Body of pancreas (tissue), 4 donors: ENCODE measurements around the gene FGFR3. TPM values are rescaled to one million over a fixed set of nuclear protein-coding genes. Genes with fewer than 3 reads are reported as not detected.

Source experiments
- ATAC-seq: fragments of 150-250 bp; one replicate; pipeline ENCODE4 v1.9.1; 2016
- DNase-seq, 4 donors: peaks; one replicate each; pipeline ENCODE4 v3.0.0-alpha.2; 2019
- H3K27ac ChIP-seq, 4 donors: fragments of 200-600 bp; sonication (generic); 1 replicate in 3 of 4; 2 replicates in 1 of 4; pipeline versions ENCODE4 v1.5.1 to v1.6.1; 2016 to 2019; ENCODE audit warnings: mild to moderate bottlenecking in 1 of 4, mixed read lengths in 1 of 4, moderate library complexity in 1 of 4
- H3K27me3 ChIP-seq, 2 donors: fragments of 200-600 bp; sonication (generic); one replicate each; pipeline ENCODE4 v1.6.0; 2016; ENCODE audit warnings: mild to moderate bottlenecking in 1 of 2
- H3K36me3 ChIP-seq, 2 donors: fragments of 200-600 bp; sonication (generic); replicated peaks in 1 of 2; 2 replicates each; pipeline ENCODE4 v1.5.1; 2016; ENCODE audit warnings: low read depth in 2 of 2; ENCODE audit not compliant: insufficient read depth in 1 of 2
- H3K4me1 ChIP-seq: fragments of 200-600 bp; sonication (generic); one replicate; pipeline ENCODE4 v1.6.0; 2016
- H3K4me3 ChIP-seq, 2 donors: fragments of 200-600 bp; sonication (generic); 1 replicate in 1 of 2; 2 replicates in 1 of 2; pipeline ENCODE4 v1.5.1; 2016 to 2019
- H3K9me3 ChIP-seq, 3 donors: fragments of 200-600 bp; sonication (generic); 1 replicate in 2 of 3; 2 replicates in 1 of 3; pipeline ENCODE4 v1.5.1; 2016
- POLR2A ChIP-seq, 3 donors: fragments of 450-650 bp; IDR thresholded peaks; one replicate each; pipeline ENCODE4 v1.6.1; 2016; ENCODE audit warnings: antibody characterized with exemption in 3 of 3, mild to moderate bottlenecking in 2 of 3
- WGBS, 2 donors: methylation state at CpG; one replicate each; pipeline ENCODE4 v1.1.5; 2017; 5-methylcytosine and 5-hydroxymethylcytosine counted together
- intact Hi-C: fragments of 100-400 bp; cut with DNase I; formaldehyde crosslinking; loops from one replicate; pipeline ENCODE4 v1.15.1; 2023
- total RNA-seq, 2 donors: library from RNA; depleted of rRNA; stranded (reverse); fragments of >200 nt; gene quantifications; one replicate each; pipeline ENCODE4 v1.1.0, GENCODE V29; 2016
- TF ChIP-seq, protein P1 (sequence below), 7 experiments: fragments of 450-650 bp in 4 of 7; fragments of 200-600 bp in 3 of 7; sonication (generic) in 3 of 7; IDR thresholded peaks; one replicate each; pipeline ENCODE4 v1.5.1; 2016 to 2019; ENCODE audit warnings: antibody characterized with exemption in 7 of 7

FGFR3 gene
- total RNA-seq, 2 donors from 2014 or later: 114 to 196 TPM

DNA sequence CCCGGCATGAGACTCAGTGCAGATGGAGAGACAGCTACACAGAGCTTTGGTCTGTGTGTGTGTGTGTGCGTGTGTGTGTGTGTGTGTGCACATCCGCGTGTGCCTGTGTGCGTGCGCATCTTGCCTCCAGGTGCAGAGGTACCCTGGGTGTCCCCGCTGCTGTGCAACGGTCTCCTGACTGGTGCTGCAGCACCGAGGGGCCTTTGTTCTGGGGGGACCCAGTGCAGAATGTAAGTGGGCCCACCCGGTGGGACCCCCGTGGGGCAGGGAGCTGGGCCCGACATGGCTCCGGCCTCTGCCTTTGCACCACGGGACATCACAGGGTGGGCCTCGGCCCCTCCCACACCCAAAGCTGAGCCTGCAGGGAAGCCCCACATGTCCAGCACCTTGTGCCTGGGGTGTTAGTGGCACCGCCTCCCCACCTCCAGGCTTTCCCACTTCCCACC is 14.3 kb downstream of the FGFR3 start:
- DNase-seq (no peak), ATAC-seq (no peak)
- H3K4me1 ChIP-seq: peaks cover 42% of the 10 kb centered on the region
- WGBS, 2 donors: 67 to 87% methylated on average over 3 to 9 of the region's 16 CpGs
- peak overlapping the region in 2 of 4 donors; percentile 34 to 47 for H3K27ac ChIP-seq
- H3K4me3 ChIP-seq: no peak overlapping the region
- H3K27me3 ChIP-seq: no peaks in the 10 kb centered on the region
- H3K36me3 ChIP-seq: no peaks in the 10 kb centered on the region
- no peak for TF ChIP-seq POLR2A (IDR thresholded peaks at IDR 0.05)
- TF ChIP-seq, protein P1, sequence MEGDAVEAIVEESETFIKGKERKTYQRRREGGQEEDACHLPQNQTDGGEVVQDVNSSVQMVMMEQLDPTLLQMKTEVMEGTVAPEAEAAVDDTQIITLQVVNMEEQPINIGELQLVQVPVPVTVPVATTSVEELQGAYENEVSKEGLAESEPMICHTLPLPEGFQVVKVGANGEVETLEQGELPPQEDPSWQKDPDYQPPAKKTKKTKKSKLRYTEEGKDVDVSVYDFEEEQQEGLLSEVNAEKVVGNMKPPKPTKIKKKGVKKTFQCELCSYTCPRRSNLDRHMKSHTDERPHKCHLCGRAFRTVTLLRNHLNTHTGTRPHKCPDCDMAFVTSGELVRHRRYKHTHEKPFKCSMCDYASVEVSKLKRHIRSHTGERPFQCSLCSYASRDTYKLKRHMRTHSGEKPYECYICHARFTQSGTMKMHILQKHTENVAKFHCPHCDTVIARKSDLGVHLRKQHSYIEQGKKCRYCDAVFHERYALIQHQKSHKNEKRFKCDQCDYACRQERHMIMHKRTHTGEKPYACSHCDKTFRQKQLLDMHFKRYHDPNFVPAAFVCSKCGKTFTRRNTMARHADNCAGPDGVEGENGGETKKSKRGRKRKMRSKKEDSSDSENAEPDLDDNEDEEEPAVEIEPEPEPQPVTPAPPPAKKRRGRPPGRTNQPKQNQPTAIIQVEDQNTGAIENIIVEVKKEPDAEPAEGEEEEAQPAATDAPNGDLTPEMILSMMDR (IDR thresholded peaks at IDR 0.05): no peak
- intact Hi-C loops: no loop called here
- H3K9me3 ChIP-seq: no peaks in the 10 kb centered on the region

DNA sequence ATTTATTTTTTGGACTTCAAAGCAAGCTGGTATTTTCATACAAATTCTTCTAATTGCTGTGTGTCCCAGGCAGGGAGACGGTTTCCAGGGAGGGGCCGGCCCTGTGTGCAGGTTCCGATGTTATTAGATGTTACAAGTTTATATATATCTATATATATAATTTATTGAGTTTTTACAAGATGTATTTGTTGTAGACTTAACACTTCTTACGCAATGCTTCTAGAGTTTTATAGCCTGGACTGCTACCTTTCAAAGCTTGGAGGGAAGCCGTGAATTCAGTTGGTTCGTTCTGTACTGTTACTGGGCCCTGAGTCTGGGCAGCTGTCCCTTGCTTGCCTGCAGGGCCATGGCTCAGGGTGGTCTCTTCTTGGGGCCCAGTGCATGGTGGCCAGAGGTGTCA is 15.3 kb downstream of the FGFR3 start:
- intact Hi-C loops: no loop called here
- DNase-seq (no peak), ATAC-seq (no peak)
- 69 to 70% methylated on average over 6 of the region's 6 CpGs for WGBS, 2 donors
- Histone ChIP-seq H3K4me3 (no peak overlapping the region), H3K36me3 (no peaks in the 10 kb centered on the region), H3K27ac (peak overlapping the region in 1 of 4 donors; percentile 29), H3K9me3 (no peaks in the 10 kb centered on the region), H3K4me1 (peaks cover 51% of the 10 kb centered on the region), H3K27me3 (no peaks in the 10 kb centered on the region)
- TF ChIP-seq, protein P1 (IDR thresholded peaks at IDR 0.05): no peak
- no peak for TF ChIP-seq POLR2A (IDR thresholded peaks at IDR 0.05)

DNA sequence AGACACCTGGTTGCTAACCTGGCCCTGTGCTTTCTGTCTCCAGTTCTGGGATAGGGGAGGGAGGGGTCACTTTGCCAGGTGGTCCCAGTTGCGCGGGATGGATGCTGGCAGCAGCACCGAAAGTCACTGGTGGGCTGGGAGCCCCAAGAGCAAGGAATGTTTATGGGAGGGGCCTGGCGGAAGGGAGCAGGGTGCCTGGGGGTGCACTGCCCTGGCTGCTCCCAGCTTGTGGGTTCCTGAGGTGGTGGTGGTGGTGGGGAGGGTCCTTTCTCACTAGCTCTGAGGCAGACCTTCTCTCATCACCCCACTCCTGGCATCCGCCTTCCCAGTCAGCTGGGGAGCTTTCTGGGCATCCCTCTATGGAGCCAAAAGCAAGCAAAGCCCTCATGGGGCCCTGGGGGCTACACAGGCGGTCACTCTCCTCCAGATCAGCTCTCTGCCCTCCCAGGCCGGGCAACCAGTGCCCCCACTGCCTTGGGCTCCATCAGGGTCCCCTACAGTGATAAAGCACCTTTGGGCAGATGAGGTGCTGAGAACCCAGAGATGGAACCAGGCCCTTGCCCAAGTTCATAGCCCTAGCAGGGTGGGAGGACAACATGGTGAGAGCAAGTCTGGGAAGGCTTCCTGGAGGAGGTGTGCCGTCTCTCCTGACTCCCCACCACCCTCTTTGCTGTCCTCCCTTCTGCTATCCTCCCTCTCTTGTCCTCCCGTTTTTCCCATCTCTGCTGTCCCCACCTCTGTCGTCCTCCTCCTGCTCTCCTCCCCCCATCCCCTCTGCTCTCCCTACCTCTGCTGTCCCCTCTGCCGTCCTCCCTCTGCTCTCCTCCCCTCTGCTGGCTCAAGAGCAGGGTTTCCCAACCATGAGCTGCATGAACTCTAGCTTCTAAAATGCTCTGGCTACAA is 16.0 kb downstream of the FGFR3 start:
- DNase-seq: no peak
- Histone ChIP-seq H3K4me3 (no peak overlapping the region), H3K27ac (peak overlapping the region in 2 of 4 donors; percentile 12 to 48), H3K4me1 (peaks cover 53% of the 10 kb centered on the region), H3K27me3 (no peaks in the 10 kb centered on the region), H3K36me3 (no peaks in the 10 kb centered on the region), H3K9me3 (no peaks in the 10 kb centered on the region)
- no peak for ATAC-seq
- intact Hi-C loops: no loop called here
- no peak for TF ChIP-seq POLR2A (IDR thresholded peaks at IDR 0.05)
- TF ChIP-seq, protein P1 (IDR thresholded peaks at IDR 0.05): no peak
- WGBS, 2 donors: 70 to 82% methylated on average over 8 to 10 of the region's 11 CpGs

DNA sequence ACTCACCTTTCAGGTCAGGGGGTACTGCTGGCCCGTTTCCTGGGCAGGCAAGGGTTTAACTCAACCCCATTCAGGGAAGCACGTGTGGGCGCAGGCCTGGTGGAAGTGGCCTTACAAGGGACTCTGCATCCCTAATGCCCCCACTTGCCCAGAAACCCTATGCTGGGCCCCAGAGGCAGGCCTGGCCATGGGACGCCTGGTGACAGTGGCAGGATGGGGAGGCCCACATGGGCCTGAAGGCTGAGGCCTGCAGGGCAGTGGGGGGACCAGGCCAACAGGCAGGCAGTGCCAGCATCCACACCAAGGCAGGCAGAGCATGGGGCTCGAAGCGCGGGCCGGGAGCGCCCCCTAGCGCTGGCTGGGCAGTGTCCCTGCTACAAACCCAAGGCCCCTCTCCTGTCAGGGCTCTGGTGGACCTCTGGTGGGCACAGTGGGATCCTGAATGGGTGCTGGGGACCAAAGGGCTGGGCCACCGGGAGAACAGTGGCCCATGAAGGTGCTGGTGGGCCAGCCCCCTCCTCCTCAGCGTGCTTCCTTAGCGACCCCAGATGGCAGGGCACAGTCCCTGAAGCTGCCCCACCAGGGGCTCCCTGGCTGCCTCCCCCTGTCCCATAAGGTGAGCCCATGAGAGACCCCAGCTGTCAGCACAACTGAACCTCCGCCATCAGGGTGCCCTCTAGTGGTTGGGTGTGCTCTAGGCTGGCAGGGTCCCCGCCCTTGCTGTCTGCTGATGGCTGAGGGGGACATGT is 16.8 kb downstream of the FGFR3 start:
- TF ChIP-seq, protein P1 (IDR thresholded peaks at IDR 0.05): peak; percentile 72 to 88 (median 85)
- no peak for TF ChIP-seq POLR2A (IDR thresholded peaks at IDR 0.05)
- ATAC-seq (peak; percentile 77), DNase-seq (peak; percentile 69 to 79 (median 73))
- H3K27me3 ChIP-seq: no peaks in the 10 kb centered on the region
- 21 to 58% methylated on average over 3 to 14 of the region's 15 CpGs for WGBS, 2 donors
- H3K9me3 ChIP-seq: no peaks in the 10 kb centered on the region
- H3K4me1 ChIP-seq: peaks cover 45% of the 10 kb centered on the region
- H3K36me3 ChIP-seq: peaks cover 0 to 7% of the 10 kb centered on the region in 2 donors
- H3K27ac ChIP-seq: peak overlapping the region in 2 of 4 donors; percentile 12 to 48
- intact Hi-C loops: no loop called here
- no peak overlapping the region for H3K4me3 ChIP-seq
